ENCODE measurements around the gene MAN1B1.

Gene MAN1B1

GRCh38 chr9:137136881-137137607, 50.3 kb downstream of the MAN1B1 start:
- H3K4me3 ChIP-seq (ENCODE audit: low read depth, low read length): no peak overlapping the region
- no peak for TF ChIP-seq CTCF (IDR thresholded peaks at IDR 0.05; ENCODE audit: control insufficient read depth, extremely low read depth, insufficient read depth)
- DNase-seq (ENCODE audit: low read depth): no peak

GRCh38 chr9:137138058-137138721, 51.4 kb downstream of the MAN1B1 start:
- H3K4me3 ChIP-seq (ENCODE audit: low read depth, low read length): no peak overlapping the region
- no peak for DNase-seq (ENCODE audit: low read depth)
- TF ChIP-seq CTCF (IDR thresholded peaks at IDR 0.05; ENCODE audit: control insufficient read depth, extremely low read depth, insufficient read depth): no peak

DNA sequence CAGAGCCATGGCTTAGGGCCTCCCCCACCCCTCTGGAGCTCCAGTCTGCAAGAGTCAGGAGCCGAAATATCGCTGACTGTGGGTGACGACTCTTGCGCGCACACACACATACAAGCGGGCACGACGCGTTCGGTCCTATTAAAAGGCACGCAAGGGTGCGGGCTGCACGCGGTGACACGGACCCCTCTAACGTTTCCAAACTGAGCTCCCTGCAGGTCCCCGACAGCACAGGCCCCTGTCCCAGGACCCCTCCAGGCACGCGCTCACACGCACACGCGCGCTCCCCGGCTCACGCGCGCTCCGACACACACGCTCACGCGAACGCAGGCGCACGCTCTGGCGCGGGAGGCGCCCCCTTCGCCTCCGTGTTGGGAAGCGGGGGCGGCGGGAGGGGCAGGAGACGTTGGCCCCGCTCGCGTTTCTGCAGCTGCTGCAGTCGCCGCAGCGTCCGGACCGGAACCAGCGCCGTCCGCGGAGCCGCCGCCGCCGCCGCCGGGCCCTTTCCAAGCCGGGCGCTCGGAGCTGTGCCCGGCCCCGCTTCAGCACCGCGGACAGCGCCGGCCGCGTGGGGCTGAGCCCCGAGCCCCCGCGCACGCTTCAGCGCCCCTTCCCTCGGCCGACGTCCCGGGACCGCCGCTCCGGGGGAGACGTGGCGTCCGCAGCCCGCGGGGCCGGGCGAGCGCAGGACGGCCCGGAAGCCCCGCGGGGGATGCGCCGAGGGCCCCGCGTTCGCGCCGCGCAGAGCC, 52.1 kb downstream of the MAN1B1 start, which contains the start of gene GRIN1:
Gene GRIN1, plus strand, starts transcription at position 433 of the 746 bp plus-strand sequence. CDS start 333 bp downstream, outside the sequence.
- H3K4me3 ChIP-seq (ENCODE audit: low read depth, low read length): no peak within 1 kb of the TSS
- no peak for DNase-seq (ENCODE audit: low read depth)
- TF ChIP-seq CTCF (IDR thresholded peaks at IDR 0.05; ENCODE audit: control insufficient read depth, extremely low read depth, insufficient read depth): no peak

- TF ChIP-seq CTCF (IDR thresholded peaks at IDR 0.05; ENCODE audit: control insufficient read depth, extremely low read depth, insufficient read depth): no peak
- DNase-seq (ENCODE audit: low read depth): no peak
- H3K4me3 ChIP-seq (ENCODE audit: low read depth, low read length): no peak overlapping the region
Measured at GRCh38 chr9:137139468-137140150, 52.8 kb downstream of the MAN1B1 start.

DNA sequence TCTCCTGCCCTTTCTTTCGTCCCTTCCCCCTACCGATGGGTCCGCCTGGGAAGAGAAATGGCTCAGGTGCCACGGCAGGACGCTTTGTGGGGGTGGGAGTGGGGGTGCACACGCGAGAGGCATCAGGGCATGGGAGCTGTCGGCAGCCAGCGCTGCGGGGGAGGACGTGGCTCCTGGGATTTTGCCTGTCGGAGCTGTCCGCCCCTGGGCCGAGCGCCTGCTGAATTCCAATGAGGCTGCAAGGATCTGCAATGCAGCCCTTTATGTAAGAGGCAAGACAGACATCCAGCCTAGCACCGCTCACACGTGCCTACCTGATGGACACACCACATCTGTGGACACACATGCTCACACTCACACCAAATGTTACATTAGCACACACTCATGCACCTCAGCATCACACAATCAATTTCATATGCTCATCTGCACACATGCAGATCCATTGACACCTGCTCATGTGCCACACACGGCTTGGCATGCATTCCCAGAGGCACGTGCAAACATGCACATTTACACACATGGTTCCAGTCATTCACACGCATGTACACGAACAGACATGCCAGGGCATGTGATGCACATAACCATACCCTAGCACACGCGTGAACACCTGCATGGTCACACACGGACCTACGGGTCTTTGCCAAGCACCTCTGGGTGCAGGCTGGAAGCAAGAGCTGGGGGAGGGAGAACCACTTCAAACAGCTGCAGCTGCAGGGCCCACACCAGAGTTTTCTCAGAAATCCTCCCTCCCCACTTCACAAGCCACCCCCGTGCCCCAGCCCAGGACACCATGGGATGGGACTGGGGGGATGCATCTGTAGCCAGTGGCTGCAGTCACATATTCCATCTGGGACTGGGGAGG, 53.6 kb downstream of the MAN1B1 start:
- no peak for TF ChIP-seq CTCF (IDR thresholded peaks at IDR 0.05; ENCODE audit: control insufficient read depth, extremely low read depth, insufficient read depth)
- DNase-seq (ENCODE audit: low read depth): no peak
- H3K4me3 ChIP-seq (ENCODE audit: low read depth, low read length): no peak overlapping the region
